ENCODE data around the gene STK16.

GRCh38 chr2:219272995-219273394, 27.7 kb downstream of the STK16 start:
- TF ChIP-seq EZH2 (IDR thresholded peaks at IDR 0.05; ENCODE audit: insufficient read depth, low read length) (no peak), CTCF (IDR thresholded peaks at IDR 0.05; ENCODE audit: insufficient read depth, low read depth, low read length) (no peak)

All from astrocyte (in vitro differentiated cells and primary cell).